ENCODE data around the gene SLC66A1.
"Not testable (repeated sequence)": the region's sequence is repeated elsewhere in the genome, so short reads cannot be mapped to it uniquely, and the experiment has no call there.

SLC66A1 gene

DNA sequence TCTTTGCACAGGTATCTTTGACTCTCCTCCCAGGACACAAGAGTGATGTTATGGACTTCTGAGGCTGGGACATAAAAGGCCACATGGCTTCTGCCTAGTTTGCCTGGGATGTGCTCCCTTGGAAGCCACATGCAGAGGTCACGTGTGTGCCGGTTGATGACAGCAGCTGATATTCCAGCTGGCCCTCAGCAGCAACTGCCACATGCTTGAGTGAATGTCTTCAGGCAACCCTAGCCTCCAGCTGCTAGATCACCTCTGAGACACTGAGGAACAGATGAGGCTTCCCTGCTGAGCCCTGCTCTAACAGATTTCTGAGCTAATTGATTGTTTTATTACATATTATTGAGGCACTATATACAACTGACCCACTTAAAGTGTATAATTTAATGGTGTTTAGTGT is 11.9 kb upstream of the SLC66A1 start:
- Histone ChIP-seq H4K20me1 (ENCODE audit: insufficient read depth, low read length) (no peaks in the 10 kb centered on the region), H3K9ac (ENCODE audit: low read length) (no peak overlapping the region)

DNA sequence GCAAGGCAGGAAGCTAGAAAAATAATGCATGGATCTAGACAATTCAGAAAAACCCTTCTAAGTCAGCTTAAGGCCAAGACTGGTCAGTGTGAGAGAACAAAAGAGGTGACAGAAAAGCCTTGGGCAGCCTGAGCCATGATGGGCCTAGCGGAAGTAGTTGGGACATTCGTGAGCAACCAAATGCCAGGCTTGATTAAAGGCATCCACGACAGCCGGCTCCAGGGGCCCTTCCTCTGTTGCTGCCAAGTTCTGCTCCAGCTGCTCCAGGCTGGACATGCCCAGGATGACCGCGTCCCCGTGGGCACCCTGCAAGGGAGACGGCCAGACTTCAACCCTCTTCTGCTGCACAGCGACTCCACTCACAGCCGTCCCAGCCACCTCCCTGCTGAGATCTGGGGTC is 8.0 kb upstream of the SLC66A1 start:
- not testable (repeated sequence) for H3K9me3 ChIP-seq (ENCODE audit: low read length); H3K79me2 ChIP-seq (ENCODE audit: insufficient read depth, low read length); H3K4me3 ChIP-seq (ENCODE audit: low read depth, low read length, poor library complexity, severe bottlenecking); H3K9me2 ChIP-seq (ENCODE audit: low read depth, low read length); H3K27ac ChIP-seq (ENCODE audit: low read depth, low read length, poor library complexity, severe bottlenecking); H4K20me1 ChIP-seq (ENCODE audit: insufficient read depth, low read length); H3K4me1 ChIP-seq (ENCODE audit: insufficient read depth, low read length, severe bottlenecking); H3K4me2 ChIP-seq (ENCODE audit: low read length); H2AFZ ChIP-seq (ENCODE audit: low read length); H3K9ac ChIP-seq (ENCODE audit: low read length); H3F3A ChIP-seq (ENCODE audit: insufficient read depth, low read length); H3K27me3 ChIP-seq (ENCODE audit: insufficient read depth, low read length)
- peaks cover 65% of the 10 kb centered on the region for H3K36me3 ChIP-seq (ENCODE audit: insufficient read depth, low read length)

More for the DNA sequence above, 11.9 kb upstream of the SLC66A1 start:
- Histone ChIP-seq H3K27me3 (ENCODE audit: insufficient read depth, low read length) (no peaks in the 10 kb centered on the region), H3K79me2 (ENCODE audit: insufficient read depth, low read length) (no peaks in the 10 kb centered on the region), H3F3A (ENCODE audit: insufficient read depth, low read length) (no peaks in the 10 kb centered on the region), H3K36me3 (ENCODE audit: insufficient read depth, low read length) (peaks cover 36% of the 10 kb centered on the region), H3K4me1 (ENCODE audit: insufficient read depth, low read length, severe bottlenecking) (no peaks in the 10 kb centered on the region), H3K9me3 (ENCODE audit: low read length) (peaks cover under 1% of the 10 kb centered on the region; the same call in 1 of the 2 replicates), H3K9me2 (ENCODE audit: low read depth, low read length) (no peaks in the 10 kb centered on the region), H3K4me3 (ENCODE audit: low read depth, low read length, poor library complexity, severe bottlenecking) (no peak overlapping the region), H3K27ac (ENCODE audit: low read depth, low read length, poor library complexity, severe bottlenecking) (no peak overlapping the region), H3K4me2 (ENCODE audit: low read length) (no peak overlapping the region), H2AFZ (ENCODE audit: low read length) (no peak overlapping the region)
- no peak for TF ChIP-seq CTCF (IDR thresholded peaks at IDR 0.05; ENCODE audit: low read length)
- TF ChIP-seq EZH2 (IDR thresholded peaks at IDR 0.05; ENCODE audit: borderline replicate concordance, low read length) = no peak

- H4K20me1 ChIP-seq (ENCODE audit: insufficient read depth, low read length) = no peaks in the 10 kb centered on the region
- H3K4me1 ChIP-seq (ENCODE audit: insufficient read depth, low read length, severe bottlenecking) = peaks cover 5% of the 10 kb centered on the region
- H3K9me2 ChIP-seq (ENCODE audit: low read depth, low read length) = no peaks in the 10 kb centered on the region
- no peak overlapping the region for H3K27ac ChIP-seq (ENCODE audit: low read depth, low read length, poor library complexity, severe bottlenecking)
- no peaks in the 10 kb centered on the region for H3K27me3 ChIP-seq (ENCODE audit: insufficient read depth, low read length)
- H3F3A ChIP-seq (ENCODE audit: insufficient read depth, low read length) = no peaks in the 10 kb centered on the region
- H2AFZ ChIP-seq (ENCODE audit: low read length) = no peak overlapping the region
- TF ChIP-seq CTCF (IDR thresholded peaks at IDR 0.05; ENCODE audit: low read length) = no peak
- no peak for TF ChIP-seq EZH2 (IDR thresholded peaks at IDR 0.05; ENCODE audit: borderline replicate concordance, low read length)
- H3K4me2 ChIP-seq (ENCODE audit: low read length) = no peak overlapping the region
- no peaks in the 10 kb centered on the region for H3K79me2 ChIP-seq (ENCODE audit: insufficient read depth, low read length)
- H3K4me3 ChIP-seq (ENCODE audit: low read depth, low read length, poor library complexity, severe bottlenecking) = no peak overlapping the region
- no peak overlapping the region for H3K9ac ChIP-seq (ENCODE audit: low read length)
- no peaks in the 10 kb centered on the region for H3K9me3 ChIP-seq (ENCODE audit: low read length)
- H3K36me3 ChIP-seq (ENCODE audit: insufficient read depth, low read length) = peaks cover 65% of the 10 kb centered on the region
These were observed 6.2 kb upstream of the SLC66A1 start for GRCh38 chr1:19305880-19306279.

DNA sequence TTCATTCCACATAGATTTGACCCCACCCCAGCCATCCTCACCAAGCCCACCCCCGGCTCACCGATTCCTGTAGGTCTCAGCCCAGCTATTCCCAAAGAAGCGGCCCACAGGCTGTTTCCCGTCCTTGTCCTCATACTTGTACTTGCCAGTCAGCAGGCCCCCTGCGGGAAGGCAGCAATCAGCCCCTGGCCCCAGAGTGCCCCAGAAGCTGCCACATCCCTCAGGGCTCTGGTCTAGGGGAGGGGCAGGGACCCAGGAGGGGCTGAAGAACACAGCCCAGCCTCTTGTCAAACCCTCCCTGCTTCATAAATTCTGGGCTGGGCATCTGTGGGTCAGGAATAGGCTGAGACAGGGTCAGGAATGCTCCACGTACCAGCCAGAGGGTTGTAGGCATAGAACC is 5.2 kb upstream of the SLC66A1 start:
- H4K20me1 ChIP-seq (ENCODE audit: insufficient read depth, low read length) = no peaks in the 10 kb centered on the region
- H3K9me2 ChIP-seq (ENCODE audit: low read depth, low read length) = no peaks in the 10 kb centered on the region
- H3K27me3 ChIP-seq (ENCODE audit: insufficient read depth, low read length) = no peaks in the 10 kb centered on the region
- H3K4me1 ChIP-seq (ENCODE audit: insufficient read depth, low read length, severe bottlenecking) = peaks cover 10% of the 10 kb centered on the region
- TF ChIP-seq EZH2 (IDR thresholded peaks at IDR 0.05; ENCODE audit: borderline replicate concordance, low read length) (no peak), CTCF (IDR thresholded peaks at IDR 0.05; ENCODE audit: low read length) (no peak)
- H3K36me3 ChIP-seq (ENCODE audit: insufficient read depth, low read length) = peaks cover 60% of the 10 kb centered on the region
- H3K79me2 ChIP-seq (ENCODE audit: insufficient read depth, low read length) = no peaks in the 10 kb centered on the region
- H3F3A ChIP-seq (ENCODE audit: insufficient read depth, low read length) = no peaks in the 10 kb centered on the region
- H2AFZ ChIP-seq (ENCODE audit: low read length) = no peak overlapping the region
- H3K9ac ChIP-seq (ENCODE audit: low read length) = no peak overlapping the region
- no peak overlapping the region for H3K27ac ChIP-seq (ENCODE audit: low read depth, low read length, poor library complexity, severe bottlenecking)
- no peak overlapping the region for H3K4me2 ChIP-seq (ENCODE audit: low read length)
- no peak overlapping the region for H3K4me3 ChIP-seq (ENCODE audit: low read depth, low read length, poor library complexity, severe bottlenecking)
- H3K9me3 ChIP-seq (ENCODE audit: low read length) = no peaks in the 10 kb centered on the region

Measured in OCI-LY1 (cell line).